Left hindlimb (tissue), 1 donor: ENCODE data around the gene PKD2L1.
"Not testable (repeated sequence)": the region's sequence is repeated elsewhere in the genome, so short reads cannot be mapped to it uniquely, and the experiment has no call there.

Experiments
- DNase-seq: peaks from one replicate; pipeline ENCODE4 v3.0.0-alpha.2; 2018

Gene PKD2L1

DNA sequence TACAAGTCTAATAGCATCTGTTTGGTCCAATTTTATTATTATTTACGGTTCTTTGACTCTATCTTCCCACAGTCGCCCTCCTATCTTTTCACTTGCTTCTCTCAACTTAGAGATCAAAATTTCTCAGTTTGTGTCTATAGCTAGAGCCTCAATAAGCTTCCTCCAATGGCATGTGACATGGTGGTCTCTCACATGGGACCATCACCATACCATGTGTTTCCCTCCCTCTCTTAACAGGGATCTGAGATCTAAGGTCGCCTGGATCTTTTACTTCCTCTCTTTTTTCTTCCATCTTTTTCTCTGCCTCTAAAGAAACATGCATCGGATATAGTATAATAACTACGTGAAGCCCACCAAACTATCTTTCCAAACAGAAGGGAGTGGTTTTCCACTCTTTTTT, 1.8 kb downstream of the PKD2L1 start:
- DNase-seq = no peak

DNA sequence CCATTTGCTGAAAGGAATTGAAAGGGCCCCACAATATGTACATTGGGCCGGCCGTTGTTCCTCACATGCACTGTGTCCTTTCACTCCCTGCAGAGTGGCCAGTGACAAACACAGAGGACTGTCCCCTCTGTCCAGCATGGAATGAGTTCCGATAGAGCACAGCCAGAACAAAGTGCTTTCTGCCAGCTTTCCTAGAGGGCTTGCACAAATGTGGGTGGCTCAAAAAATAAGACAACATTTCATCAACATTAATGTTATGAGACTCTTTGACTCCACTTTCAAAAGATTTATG, 2.4 kb downstream of the PKD2L1 start:
- DNase-seq = no peak

DNA sequence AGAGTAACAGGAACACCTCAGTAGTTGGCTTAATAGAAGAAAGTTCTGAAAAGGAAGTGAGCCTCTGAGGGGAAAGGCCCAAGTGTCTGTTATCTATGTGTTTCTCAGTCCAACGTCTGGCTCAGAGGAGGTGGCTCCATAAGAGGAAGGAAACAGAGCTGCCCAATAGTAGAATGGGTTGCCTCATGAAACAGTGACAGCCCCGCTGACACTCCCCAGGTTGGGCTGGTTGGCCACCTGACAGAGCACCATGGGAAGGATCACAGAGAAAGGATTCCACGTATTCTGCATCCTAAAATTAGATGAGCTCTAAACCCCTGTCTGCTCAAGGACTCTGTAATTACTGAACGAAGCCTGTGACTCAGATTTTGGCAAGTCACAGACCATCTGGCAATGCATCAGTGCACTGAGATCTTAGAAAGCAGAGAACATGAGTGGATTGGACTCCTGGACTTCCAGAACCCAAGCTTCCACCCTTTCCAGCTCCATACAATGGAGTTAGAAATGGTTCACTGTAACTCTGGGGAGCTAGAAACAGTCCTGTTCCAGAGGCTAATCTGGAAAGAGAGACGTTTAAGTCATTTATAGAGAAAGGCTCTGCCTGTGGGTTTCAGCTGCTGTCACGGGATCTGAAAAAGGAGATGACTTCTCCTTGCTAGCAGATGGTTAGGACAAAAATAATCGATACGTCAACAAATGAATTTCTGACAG, 2.9 kb downstream of the PKD2L1 start:
- DNase-seq = no peak

- DNase-seq = no peak
Measured at GRCh38 chr10:100325158-100325557, 4.9 kb downstream of the PKD2L1 start.

GRCh38 chr10:100319707-100320402, 10.2 kb downstream of the PKD2L1 start:
- DNase-seq = no peak

DNA sequence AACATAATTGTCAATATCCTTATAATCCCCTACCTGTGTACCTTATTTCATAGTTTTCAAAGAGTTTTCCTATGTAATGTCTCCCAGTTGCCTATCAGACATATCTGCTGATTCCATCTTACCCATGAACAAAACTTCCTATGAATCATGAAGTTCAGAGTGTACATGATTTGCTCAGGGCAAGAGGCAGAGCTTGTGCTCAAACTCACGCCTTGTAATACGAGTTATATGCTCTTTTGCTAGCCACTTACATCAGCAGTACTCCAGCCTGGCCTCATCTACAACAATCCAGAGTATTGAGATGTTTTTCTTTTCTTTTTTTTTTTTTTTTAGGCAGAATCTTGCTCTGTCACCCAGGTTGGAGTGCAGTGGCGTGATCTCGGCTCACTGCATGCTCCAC, 11.8 kb downstream of the PKD2L1 start:
- DNase-seq = no peak

GRCh38 chr10:100315615-100316014, 14.4 kb downstream of the PKD2L1 start:
- no peak for DNase-seq

GRCh38 chr10:100311298-100311697, 18.7 kb downstream of the PKD2L1 start:
- no peak for DNase-seq

DNA sequence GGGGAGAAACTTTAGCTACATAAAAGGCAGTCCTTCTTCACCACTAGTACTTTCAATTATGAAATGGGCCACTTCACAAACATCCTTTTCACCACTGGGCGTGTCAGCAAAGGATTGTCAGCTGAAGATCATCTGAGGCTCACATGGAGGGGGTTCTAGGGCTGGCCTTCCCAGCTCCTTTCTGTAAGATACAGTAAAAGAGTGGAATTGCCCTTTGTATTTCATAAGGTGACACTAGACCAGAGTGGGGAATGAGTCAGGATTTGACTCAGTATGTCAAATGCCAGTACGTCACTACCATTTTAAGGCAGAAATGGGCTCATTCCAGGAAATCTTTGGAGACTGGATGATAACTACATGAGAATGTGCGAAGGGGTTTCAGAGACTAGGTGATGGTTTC, 22.3 kb downstream of the PKD2L1 start:
- DNase-seq = no peak

DNA sequence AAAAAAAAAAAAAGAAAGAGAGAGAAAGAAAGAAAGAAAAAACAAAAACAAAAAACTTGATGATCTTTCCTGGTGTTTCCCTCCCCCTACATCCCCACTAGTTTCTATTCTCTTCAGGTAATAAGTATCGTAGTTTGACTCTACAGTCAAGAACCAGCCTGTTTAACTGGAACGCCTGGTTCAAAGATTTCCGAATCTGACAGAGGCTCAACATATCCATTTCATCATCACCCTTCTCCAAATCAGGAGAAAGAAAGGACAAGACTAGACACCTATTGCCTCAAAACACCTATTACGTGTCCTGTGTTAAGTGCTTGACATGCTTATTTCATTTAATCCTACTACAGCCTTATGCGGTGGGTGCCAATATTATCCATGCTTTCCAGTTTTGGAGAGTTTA, 23.2 kb downstream of the PKD2L1 start:
- no peak for DNase-seq

DNA sequence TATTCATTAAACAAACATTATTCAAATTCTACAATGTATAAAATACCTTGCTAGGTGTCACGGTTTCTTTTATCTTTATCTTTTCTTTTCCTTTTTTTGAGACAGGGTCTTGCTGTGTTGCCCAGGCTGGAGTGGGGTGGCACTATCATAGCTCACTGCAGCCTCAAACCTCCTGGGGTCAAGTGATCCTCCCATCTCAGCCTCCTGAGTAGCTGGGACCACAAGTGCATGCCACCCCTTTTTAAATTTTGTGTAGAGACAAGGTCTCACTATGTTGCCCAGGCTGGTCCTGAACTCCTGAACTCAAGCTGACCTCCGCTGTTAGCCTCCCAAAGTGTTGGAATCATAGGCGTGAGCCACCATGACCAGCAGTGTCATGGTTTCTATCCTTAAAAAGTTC, 25.6 kb downstream of the PKD2L1 start:
- DNase-seq = no peak

- DNase-seq = no peak
Measured at GRCh38 chr10:100303724-100304319, 26.2 kb downstream of the PKD2L1 start.

GRCh38 chr10:100301123-100301522, 28.9 kb downstream of the PKD2L1 start:
- not testable (repeated sequence) for DNase-seq

- no peak for DNase-seq
Measured at GRCh38 chr10:100297242-100297641, 32.8 kb downstream of the PKD2L1 start.

DNA sequence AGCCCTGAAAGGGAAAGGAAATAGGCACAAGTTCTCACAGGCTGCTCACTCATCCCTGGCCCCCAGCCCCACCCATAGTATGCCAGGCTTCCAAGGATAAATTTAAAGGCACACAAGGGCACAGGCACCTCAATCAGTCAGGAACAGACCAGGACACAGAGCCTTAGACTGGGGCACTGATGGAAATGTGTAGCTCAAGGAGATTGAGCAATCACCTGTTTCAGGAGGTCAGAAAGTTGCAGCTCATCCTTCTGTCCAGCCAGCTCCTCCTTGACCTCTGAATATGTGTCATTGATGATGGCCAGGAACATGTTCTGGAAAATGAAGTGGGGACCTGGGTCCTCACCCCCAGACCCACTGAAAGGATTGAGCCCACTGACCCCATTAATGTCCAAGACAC, 37.0 kb downstream of the PKD2L1 start:
- DNase-seq = no peak

DNA sequence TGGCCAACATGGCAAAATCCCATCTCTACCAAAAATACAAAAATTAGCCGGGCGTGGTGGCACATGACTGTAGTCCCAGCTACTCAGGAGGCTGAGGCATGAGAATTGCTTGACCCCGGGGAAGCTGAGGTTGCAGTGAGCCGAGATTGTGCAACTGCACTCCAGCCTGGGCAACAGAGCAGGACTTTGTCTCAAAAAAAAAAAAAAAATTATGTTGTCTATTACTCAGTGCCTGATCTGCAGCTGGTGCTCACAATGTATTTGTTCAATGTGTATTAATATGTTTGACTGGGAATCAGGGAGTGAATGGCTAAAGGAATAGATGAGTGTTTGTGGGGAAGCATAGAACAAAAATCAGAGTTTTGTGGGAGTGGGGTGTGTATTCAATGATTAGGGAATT, 37.7 kb downstream of the PKD2L1 start:
- DNase-seq = not testable (repeated sequence)

DNA sequence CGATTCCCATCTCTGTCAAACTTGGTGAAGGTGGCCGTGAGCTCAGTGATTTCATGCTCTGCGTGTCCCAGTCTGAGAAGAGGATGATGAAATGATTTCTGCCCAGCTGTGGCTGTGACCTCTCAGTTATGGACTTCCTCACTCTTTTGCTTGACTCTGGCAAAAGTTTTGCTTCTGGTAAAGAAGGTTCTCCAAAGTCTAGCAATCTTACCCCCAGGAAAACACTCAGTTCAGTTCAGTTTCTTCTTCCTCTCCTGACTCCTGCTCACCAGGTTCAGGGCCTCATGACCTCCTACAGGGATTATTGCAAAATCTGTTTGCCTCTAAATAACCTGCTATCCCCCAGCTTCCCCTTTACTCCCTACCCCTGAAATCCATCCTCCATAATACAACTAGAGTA, 38.7 kb downstream of the PKD2L1 start:
- no peak for DNase-seq

DNA sequence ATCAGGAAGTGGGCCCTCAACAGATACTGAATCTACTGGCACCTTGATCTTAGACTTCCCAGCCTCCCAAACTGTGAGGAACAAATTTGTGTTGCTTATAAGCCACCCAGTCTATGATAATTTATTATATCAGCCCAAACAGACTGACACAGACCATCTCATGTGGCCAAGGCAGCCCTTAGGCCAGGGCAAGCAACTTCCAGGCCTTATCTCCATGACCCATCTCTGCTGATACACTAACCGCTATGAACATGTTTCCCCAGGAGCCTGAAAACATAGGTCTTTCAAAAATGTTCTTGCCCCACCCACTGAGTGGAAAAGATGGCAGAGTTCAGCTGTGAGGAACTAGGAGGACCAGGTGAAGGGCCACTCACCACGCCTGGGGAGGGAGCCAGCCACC, 40.4 kb downstream of the PKD2L1 start:
- DNase-seq = no peak

DNA sequence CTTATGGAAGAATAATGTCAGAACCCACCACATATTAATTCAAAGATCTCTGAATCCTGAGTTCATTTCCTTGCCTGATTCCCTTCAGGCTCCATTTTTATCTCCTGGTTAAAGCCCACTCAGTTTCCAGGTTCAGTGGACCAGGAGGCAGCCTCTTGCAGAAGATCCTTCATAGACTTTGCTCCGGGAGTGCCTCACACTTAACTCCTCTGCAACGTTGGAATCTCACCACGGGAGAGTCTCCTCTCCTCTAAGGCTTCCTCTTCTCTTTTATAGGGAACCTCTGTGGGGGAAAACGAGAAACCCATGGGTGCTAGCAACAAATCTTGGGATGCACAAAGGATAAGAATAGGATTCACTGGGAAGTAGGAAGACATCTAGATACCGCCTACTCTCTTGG, 41.8 kb downstream of the PKD2L1 start:
- no peak for DNase-seq

GRCh38 chr10:100287756-100288155, 42.3 kb downstream of the PKD2L1 start:
- DNase-seq = no peak

DNA sequence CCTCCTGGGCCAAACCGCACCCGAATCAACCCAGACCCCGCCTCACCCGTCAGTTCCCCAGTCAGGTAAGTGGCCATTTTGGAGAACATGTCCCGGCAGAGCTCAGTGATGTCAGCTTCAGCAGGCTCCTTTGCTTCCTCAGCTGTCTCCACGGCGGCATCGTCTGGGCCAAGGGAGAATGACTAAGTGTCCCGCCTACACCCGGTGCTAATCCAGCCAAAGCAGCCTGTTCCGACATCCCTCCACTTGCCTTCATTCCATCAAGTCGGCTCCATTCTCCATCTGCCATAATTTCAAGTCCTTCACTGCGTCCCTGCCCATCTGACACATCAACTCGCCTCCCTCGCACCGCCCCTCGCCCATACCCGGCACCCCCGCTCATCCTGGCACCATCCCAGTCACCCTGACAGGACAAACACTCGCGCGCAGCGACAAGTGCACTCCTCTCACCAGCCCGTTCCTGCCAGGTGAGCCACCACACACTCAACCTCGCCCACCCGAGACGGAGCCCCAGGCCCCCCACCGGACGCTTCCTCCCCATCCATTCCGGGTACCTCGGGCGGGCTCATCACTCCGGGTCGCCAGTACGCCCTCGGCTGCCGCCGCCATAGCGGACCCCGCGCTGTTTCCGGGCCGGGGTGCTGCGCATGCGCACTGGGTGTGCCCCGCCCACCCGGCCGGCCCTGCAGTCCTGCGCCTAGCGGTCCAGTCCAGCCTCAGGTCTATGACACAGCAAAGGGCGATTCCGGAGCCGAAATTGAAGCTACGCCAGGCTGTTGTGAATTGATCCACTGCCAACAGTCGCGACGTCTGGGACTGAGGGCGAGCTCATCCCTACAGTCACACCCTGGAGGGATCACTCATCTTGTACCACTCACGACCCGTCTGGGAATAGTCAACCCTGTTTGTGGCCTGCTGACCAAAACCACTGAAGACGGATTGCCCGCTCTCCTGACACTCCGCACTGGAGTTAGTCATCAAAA, 43.7 kb downstream of the PKD2L1 start, which contains the start of gene BLOC1S2:
TSS of gene BLOC1S2 (minus strand) at position 630 of the 983 bp plus-strand sequence. CDS start at position 609, 21 bp downstream.
- peak; percentile 90 for DNase-seq

GRCh38 chr10:100285326-100285725, 44.7 kb downstream of the PKD2L1 start:
- not testable (repeated sequence) for DNase-seq

DNA sequence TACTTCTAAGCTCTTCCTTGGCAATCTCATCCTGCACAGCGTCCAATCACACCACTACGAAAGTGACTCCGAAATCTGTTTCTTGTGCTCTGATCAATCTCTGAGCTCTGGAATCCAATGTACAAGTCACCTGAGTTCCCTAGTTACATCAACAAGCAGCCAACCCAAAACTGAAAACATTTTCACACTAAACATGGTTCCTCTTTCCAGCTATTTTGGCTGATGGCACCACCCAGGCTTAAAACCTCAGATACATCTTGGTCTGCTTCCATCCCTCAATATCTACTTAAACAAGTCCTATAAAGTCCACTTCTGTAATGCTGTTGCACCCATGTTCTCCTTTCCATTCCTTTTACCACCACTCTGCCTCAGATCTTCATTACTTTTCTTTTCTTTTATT, 47.1 kb downstream of the PKD2L1 start:
- no peak for DNase-seq
